ENCODE data around the gene RAP1GAP2. TPM values are rescaled to one million over a fixed set of nuclear protein-coding genes. Genes with fewer than 3 reads are reported as not detected.
"Not testable (repeated sequence)": the region's sequence is repeated elsewhere in the genome, so short reads cannot be mapped to it uniquely, and the experiment has no call there.

RAP1GAP2 gene
- polyA plus RNA-seq, 1 experiment, result 4.8 TPM

DNA sequence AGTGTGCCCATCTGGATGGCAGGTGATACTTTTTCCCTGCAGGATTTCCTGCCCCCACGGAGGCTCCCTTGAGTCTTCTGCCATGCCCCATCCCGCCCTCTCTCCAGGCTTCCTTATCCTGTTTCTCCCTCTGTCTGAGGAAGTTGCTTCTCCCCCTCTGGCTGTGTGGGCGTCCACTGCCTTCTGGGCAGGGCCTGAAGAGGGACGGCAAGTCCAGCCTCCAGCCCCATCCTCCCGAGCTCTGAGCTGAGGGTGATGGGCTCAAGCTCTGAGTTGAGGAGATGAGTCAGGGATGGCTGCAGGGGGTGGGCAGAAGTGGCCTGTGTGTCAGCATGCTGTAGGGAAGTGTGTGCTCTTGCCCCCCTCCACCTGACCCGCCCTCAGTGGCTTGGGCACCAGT is 14.2 kb upstream of the RAP1GAP2 start:
- Histone ChIP-seq H3K4me3 (ENCODE audit: low read depth, low read length) (no peak overlapping the region), H3K36me3 (ENCODE audit: control insufficient read depth, insufficient read depth, low read length) (no peaks in the 10 kb centered on the region), H3K27me3 (ENCODE audit: control insufficient read depth, insufficient read depth, low read length) (peaks cover 12% of the 10 kb centered on the region)
- ChIA-PET POLR2A (no interaction called here), CTCF (no interaction called here)
- no peak for DNase-seq (ENCODE audit: low read depth)
- TF ChIP-seq CTCF (IDR thresholded peaks at IDR 0.05; ENCODE audit: insufficient read depth, low read depth, low read length), result no peak

GRCh38 chr17:2783310-2784030 is 12.8 kb upstream of the RAP1GAP2 start:
- no peak for TF ChIP-seq CTCF (IDR thresholded peaks at IDR 0.05; ENCODE audit: insufficient read depth, low read depth, low read length)
- ChIA-PET CTCF (no interaction called here), POLR2A (no interaction called here)
- H3K36me3 ChIP-seq (ENCODE audit: control insufficient read depth, insufficient read depth, low read length), result no peaks in the 10 kb centered on the region
- DNase-seq (ENCODE audit: low read depth), result no peak
- peaks cover 3% of the 10 kb centered on the region for H3K27me3 ChIP-seq (ENCODE audit: control insufficient read depth, insufficient read depth, low read length)
- no peak overlapping the region for H3K4me3 ChIP-seq (ENCODE audit: low read depth, low read length)

- H3K27me3 ChIP-seq (ENCODE audit: control insufficient read depth, insufficient read depth, low read length), result no peaks in the 10 kb centered on the region
- no peaks in the 10 kb centered on the region for H3K36me3 ChIP-seq (ENCODE audit: control insufficient read depth, insufficient read depth, low read length)
- ChIA-PET POLR2A (no interaction called here), CTCF (no interaction called here)
- H3K4me3 ChIP-seq (ENCODE audit: low read depth, low read length), result no peak overlapping the region
- DNase-seq (ENCODE audit: low read depth), result no peak
- TF ChIP-seq CTCF (IDR thresholded peaks at IDR 0.05; ENCODE audit: insufficient read depth, low read depth, low read length), result no peak
Measured at GRCh38 chr17:2784864-2785263, 11.4 kb upstream of the RAP1GAP2 start.

DNA sequence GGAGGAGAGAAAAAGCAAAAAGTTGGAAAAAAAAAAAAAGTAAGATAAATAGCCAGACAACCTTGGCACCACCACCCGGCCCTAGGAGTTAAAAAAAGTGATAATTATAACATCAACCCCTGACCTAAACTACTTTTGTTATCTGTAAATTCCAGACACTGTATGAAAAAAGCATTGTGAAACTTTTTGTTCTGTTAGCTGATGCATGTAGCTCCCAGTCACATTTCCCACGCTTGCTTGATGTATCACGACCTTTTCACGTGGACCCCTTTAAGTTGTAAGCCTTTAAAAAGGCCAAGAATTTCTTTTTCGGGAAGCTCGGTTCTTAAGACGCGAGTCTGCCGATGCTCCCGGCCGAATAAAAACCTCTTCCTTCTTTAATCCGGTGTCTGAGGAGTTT is 10.9 kb upstream of the RAP1GAP2 start:
- DNase-seq (ENCODE audit: low read depth); H3K36me3 ChIP-seq (ENCODE audit: control insufficient read depth, insufficient read depth, low read length); H3K27me3 ChIP-seq (ENCODE audit: control insufficient read depth, insufficient read depth, low read length); H3K4me3 ChIP-seq (ENCODE audit: low read depth, low read length); POLR2A ChIA-PET: not testable (repeated sequence)
- CTCF ChIA-PET, result interaction anchor here (1.4 to 1.8 kb wide), 3 partner anchors 8 to 62 kb away, joined by 3 to 9 read pairs (median 5); no protein-coding TSS in a partner anchor

- H3K36me3 ChIP-seq (ENCODE audit: control insufficient read depth, insufficient read depth, low read length), result no peaks in the 10 kb centered on the region
- peak; percentile 17 for DNase-seq (ENCODE audit: low read depth)
- no peak overlapping the region for H3K4me3 ChIP-seq (ENCODE audit: low read depth, low read length)
- H3K27me3 ChIP-seq (ENCODE audit: control insufficient read depth, insufficient read depth, low read length), result no peaks in the 10 kb centered on the region
- CTCF ChIA-PET, result interaction anchor here (0.6 to 1.8 kb wide), 5 partner anchors 9 to 113 kb away, joined by 3 to 9 read pairs (median 3); no protein-coding TSS in a partner anchor
- POLR2A ChIA-PET, result no interaction called here
- peak; percentile 86 for TF ChIP-seq CTCF (IDR thresholded peaks at IDR 0.05; ENCODE audit: insufficient read depth, low read depth, low read length)
Measured at GRCh38 chr17:2786176-2786881, 9.9 kb upstream of the RAP1GAP2 start.
